Prostate gland (tissue), 2 donors: Measurements from ENCODE around the gene TXN2.

Experiments used
- POLR2A ChIP-seq: fragments of 450-650 bp; IDR thresholded peaks from one replicate; pipeline ENCODE4 v1.6.1; 2016; ENCODE audit warnings: antibody characterized with exemption, mild to moderate bottlenecking
- POLR2AphosphoS5 ChIP-seq: sonication (generic); formaldehyde crosslinking; IDR thresholded peaks from one replicate; pipeline ENCODE4 v1.6.1; 2017; ENCODE audit warnings: antibody characterized with exemption
- TF ChIP-seq, protein P1 (sequence below), 4 experiments: fragments of 200-600 bp in 2 of 4; fragments of 450-650 bp in 2 of 4; sonication (generic) in 2 of 4; IDR thresholded peaks; 1 replicate in 3 of 4; 2 replicates in 1 of 4; pipeline ENCODE4 v1.5.1; 2016 to 2019; ENCODE audit warnings: antibody characterized with exemption in 4 of 4, mild to moderate bottlenecking in 2 of 4, moderate library complexity in 2 of 4

DNA sequence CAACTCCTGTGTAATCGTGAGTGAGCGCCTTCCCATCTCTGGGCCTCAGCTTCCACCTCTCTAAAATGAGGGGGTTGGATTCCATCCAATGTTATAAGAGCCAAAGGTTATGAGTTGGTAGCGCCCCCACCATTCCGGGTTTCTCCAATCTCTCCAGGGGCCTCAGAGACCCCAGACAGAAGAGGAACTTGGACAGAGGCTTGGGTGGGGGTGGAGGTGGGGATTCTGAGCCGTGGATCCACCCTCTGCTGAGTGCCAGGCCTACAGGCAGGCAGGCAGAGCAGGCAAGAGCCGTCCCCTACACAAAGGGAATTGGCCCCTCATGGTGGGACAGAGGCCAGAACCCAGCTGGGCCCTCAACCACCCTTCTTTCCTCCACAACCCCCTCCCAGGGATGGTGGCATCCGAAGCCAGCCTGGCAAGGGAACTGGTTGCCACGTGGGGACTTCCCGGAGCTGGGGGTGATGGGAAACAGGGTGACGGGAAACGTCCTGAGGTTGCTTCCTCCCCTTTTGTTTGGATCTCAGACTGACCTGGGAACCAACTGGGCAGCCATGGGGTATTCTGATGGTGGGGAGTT, 31.8 kb downstream of the TXN2 start:
- TF ChIP-seq POLR2A (no peak), POLR2AphosphoS5 (no peak)
- TF ChIP-seq, protein P1, sequence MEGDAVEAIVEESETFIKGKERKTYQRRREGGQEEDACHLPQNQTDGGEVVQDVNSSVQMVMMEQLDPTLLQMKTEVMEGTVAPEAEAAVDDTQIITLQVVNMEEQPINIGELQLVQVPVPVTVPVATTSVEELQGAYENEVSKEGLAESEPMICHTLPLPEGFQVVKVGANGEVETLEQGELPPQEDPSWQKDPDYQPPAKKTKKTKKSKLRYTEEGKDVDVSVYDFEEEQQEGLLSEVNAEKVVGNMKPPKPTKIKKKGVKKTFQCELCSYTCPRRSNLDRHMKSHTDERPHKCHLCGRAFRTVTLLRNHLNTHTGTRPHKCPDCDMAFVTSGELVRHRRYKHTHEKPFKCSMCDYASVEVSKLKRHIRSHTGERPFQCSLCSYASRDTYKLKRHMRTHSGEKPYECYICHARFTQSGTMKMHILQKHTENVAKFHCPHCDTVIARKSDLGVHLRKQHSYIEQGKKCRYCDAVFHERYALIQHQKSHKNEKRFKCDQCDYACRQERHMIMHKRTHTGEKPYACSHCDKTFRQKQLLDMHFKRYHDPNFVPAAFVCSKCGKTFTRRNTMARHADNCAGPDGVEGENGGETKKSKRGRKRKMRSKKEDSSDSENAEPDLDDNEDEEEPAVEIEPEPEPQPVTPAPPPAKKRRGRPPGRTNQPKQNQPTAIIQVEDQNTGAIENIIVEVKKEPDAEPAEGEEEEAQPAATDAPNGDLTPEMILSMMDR (IDR thresholded peaks at IDR 0.05) = no peak
